Skin of body (tissue), 3 donors: ENCODE results near the gene NOP16. TPM values are rescaled to one million over a fixed set of nuclear protein-coding genes. Genes with fewer than 3 reads are reported as not detected.
A peak's percentile ranks its signal among the peaks of the same experiment; 100 is the strongest.

Experiments
- DNase-seq: peaks from one replicate; lab custom pipeline; 2025; lab: John Stamatoyannopoulos, UW
- small RNA-seq: library from RNA; depleted of rRNA; stranded (forward); fragments of <200 nt; gene quantifications from one replicate; pipeline ENCODE3, GENCODE V24; 2014; ENCODE audit warnings: low replicate concordance
- total RNA-seq: library from RNA; depleted of rRNA; stranded (reverse); fragments of >200 nt; gene quantifications from one replicate; pipeline ENCODE4 v1.2.3, GENCODE V29; 2014

Gene NOP16
- total RNA-seq, 1 donor from 2014 or later = 11.6 TPM

DNA sequence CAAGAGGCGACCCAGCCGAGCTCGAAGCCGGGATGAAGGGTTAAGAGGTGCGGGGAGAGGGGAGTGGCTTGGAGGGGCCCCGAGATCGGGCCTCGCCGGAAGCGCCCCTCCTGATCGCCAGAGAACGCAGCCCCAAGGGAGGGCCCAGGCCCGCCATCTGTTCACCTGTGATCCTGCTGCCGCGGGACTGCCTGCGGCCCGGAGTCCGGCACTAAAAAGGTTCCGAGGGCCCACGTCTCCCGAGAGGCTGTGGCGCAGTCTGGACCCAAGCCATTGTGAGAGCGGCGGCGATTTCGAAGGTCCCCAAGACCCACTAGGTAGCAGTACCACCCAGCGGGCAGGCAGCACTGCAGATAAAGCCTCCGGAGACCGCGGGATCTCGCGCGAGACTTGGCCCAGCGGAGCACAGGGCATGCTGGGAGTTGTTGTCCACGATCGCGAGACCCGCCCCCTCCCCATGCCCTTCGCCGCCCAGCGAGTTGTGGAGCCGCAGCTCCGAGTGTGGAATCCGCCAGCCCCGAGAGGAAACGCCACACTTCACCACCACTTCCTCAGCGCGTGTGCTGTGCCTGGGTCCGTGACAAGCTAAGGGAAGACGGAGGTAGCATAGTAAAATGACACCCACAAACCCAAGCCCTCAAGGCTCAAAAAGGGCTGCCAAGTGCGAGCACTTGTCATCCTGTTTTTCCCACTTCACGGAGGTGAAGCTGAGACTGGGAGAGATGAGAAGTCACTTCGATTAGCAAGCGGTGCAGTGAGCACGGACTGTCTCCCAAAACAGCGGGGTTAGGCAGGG lies 26.8 kb downstream of the NOP16 start, which contains the start of gene KIAA1191:
TSS of gene KIAA1191 (minus strand) at position 328 of the 796 bp plus-strand sequence. CDS start 2,256 bp downstream, outside the sequence.
- DNase-seq = peak; percentile 88

DNA sequence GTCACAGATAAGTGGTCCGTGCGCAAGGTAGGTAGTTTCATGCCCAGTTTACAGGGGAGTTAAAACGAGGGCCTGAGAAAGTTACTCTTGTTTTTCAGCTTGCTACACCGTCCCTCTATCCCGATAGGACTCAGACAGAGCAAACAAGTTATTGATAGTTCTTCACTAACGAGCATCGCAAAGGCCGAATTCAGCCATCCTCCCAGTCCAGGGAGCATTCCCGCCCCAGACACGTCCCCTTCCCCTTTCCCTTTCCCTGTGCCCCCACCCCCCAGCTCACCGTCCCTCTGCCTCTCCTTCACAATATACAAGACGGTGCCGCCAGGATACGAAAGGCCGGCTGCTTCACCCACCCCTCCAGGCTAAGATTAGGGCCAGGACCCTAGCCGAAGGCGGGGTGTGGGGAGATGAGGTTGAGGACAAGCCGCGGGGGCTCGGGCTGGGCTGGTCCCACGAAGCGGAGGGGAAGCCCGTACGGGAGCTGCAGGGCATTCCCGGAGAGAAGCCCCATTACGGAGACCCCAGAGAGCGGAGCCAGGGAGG lies 27.4 kb downstream of the NOP16 start:
- DNase-seq = no peak

DNA sequence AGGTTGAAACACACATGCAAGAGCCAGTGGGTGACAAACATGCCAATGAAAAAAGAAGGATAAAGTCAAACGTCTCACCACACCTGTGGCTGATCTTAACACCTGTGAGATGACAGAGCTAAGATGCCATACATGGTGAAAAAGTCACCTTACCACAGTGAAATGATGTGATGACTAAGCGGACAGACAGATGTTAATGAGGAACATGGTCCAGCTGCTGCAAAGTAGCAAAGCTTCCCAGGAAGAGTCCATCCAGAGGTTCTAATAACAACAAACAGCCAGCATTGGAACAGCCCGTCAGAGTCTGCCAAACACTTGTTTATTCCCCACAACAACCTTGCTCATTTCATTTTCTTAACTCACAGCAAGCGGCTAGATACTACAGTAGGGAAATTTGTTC lies 28.7 kb downstream of the NOP16 start:
- DNase-seq = no peak

DNA sequence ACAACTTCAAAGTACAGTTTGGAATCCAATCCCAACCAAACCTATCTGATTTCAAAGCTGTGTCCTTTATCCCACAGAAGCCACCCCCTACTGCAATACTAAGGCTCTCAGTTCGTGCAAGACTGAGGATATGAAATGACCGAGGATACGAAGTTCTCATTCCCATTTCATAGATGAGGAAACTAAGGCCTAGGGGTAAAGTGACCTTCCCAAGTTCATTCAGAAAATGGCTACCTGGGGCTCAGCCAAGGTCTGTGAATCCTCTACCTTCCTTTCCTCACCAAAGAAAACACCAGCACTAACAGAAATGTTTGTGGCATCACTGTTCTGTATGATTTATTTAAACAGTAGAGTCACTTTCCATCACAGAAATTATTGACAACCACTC lies 32.2 kb downstream of the NOP16 start:
- DNase-seq = no peak

DNA sequence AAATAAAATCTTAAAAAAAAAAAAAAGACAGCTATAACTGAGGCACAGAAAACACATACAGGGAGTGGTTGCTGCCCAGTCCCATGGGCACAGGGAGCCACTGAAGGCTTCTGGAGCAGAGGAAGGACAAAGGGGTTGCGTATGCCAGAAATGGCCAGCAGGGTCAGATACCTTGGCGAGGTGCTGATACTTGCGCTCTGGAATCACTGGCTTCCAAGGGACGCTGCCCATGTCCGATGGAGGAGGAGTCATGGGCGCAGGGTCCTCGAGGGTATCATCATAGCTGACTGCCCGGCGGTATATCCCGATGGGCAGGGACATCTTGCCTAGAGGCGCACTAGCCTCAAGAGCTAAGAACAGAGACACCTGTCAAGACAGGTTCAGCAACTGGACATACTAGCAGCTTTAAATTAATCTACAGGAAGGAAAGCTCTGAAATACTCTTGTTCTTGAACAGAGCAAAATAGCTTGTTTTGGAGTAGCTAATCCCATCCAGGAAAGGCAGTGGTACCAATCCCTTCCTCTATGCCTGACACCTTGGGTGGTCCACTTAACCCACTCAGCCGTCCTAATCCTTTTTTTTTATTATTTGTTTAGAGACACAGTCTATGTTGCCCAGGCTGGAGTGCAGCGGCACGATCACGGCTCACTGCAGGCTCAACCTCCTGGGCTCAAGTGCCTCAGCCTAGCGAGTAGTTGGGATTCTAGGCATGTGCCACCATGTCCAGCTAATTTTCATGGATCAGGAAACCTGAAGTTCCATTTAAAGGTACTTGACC lies 32.8 kb downstream of the NOP16 start:
- no peak for DNase-seq

DNA sequence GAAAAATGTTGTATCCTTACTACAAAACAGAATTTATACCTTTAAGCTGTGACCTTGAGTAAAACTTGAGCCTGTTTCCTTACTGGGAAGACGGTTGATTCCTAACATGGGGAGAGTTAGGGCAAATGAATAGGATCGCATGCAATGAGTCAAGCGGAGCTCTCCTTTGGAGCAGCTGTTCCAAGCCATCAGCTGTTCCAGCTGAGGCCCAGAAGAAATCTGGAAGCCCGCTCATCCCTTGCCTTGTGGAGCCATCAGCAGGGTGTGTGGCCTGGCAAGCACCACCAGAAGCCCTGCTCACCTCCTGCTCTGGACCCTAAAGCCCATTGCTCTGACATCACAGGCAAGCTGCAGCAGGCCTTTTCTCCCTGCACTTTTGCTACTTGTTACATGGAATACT lies 34.9 kb downstream of the NOP16 start:
- no peak for DNase-seq

DNA sequence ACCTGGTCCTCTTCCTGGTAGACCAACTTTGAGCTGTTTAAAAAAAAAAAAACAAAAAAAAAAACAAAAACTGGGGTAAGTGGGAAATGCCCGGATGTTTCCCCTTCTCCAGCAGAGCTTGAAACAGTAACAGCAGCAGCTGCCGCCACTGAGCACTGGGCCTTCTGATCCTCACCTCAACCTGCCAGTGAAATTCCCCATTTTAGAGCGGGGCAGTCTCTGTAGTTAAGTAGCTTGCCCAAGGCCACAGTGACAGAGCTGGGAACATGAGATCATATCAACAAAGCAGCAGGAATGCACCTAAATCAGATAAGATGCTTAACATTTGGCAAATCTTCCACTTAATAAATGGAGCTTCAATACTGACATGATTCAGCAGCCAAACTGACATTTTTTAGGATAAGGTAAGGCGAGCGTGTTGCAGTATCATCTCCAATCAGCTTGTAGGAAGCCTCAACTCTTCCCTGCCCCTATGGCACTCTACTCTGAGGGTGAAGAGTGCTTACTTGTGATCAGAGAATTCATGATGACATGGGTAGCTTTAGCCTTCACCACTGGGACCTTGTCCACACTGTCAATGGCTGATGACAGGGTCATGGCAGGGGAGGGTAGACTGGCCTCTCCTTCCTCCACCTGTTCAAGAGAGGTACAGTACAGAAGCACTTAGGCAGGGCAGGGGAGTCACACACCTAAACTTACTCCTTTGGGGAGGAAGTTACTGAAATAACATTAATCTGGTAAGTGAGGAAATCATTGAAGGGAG lies 36.1 kb downstream of the NOP16 start:
- no peak for DNase-seq

DNA sequence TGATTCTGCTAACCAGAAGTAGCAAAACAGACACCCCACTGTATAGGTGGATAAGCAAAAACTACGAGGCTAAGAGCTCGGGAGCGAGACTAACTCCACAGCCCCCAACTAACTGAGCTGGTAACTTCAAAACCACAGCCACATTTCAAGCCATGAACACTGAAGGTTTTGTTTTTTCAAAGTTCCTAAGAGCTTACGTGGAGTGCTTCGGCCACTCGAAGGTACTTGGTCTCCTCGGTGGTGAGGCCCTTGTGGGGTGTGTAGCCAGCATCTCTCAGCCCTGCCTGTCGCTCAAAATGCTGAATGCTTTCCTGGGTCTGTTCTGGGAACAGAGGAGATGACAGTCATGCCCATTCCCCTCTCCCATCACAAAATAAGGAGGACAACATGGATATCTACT lies 38.0 kb downstream of the NOP16 start:
- DNase-seq = no peak

DNA sequence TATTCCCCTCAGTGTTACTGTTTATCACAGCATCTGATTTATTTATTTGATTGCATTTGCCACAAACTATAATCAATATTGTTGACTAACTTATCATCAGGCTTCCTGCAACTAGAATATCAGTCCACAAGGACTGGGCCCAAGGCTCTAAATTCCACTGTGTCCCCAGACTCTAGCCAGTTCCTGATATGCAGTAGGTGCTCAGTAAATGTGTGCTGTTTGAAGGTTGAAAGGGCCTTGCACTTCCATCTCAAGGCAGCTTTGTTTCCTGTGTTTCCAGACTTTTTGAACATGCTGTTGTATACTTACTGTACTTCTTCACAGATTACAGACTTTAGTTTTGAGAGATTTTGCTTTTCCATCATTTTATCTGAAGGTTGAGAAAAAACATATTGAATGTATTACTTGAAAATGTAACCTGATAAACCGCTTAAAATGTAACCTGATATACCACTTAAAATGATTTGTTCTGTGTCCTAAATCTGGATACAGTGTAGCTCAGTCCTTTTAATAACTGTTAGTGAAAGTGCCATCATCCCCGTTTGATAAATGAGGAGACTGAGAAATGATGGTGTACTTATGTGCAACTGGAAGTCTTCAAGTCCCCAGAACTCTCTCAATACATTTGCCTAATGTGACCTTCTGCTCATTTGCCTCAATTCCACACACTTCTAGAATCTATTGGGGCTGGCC lies 45.5 kb downstream of the NOP16 start:
- DNase-seq = no peak

DNA sequence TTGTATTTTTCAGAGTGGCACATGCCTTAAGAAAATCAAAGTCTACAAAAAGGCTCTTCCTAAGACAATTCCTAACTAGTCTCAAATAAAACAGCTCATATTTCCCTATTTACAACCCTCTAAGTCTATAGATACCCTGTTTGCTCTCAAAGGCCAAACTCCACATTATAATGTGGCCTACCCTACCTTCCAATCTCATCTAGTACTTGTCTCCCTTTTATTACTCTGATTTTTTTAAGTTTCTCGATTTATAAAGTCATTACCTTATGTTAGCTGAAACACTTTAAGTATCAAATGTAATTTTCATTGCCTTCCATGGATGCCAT lies 46.3 kb downstream of the NOP16 start:
- DNase-seq = no peak

DNA sequence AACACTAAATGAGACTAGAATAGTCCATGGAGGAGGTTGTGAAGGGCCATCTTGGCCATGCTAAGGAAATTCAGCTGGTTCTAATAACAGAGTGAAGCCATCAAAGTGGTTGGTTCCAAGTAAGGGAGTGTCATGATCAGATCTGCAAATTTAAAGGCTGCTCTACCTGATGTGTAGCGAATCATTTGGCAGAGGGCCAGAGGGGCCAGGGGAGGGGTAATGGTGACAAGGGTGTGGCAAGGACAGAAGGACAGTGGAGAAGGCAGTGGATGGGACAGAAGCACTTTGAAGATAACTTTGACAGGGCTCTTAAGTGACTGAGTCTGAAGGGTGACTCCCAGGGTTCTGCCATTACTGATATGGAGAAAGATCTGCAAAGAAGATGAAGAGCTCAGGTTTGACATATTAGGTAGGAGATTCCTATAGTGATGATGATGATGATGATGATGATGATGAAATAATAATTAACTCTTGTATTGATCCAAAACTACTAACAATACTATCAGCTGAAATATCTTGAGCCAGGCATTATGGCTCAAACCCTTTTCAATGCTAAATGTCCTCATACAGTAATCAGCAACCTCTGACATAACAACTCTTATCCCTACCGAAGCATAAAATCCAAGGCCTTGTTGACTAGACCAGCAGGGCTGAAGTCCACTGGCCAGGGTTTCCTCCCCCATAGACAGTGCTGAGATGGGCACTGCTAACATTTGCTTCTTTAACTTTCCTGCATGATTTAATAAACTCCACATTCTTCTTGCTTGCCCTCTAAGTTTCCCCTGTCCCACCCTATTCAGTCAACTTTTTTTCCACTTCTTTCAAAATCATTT lies 46.9 kb downstream of the NOP16 start:
- DNase-seq = no peak

DNA sequence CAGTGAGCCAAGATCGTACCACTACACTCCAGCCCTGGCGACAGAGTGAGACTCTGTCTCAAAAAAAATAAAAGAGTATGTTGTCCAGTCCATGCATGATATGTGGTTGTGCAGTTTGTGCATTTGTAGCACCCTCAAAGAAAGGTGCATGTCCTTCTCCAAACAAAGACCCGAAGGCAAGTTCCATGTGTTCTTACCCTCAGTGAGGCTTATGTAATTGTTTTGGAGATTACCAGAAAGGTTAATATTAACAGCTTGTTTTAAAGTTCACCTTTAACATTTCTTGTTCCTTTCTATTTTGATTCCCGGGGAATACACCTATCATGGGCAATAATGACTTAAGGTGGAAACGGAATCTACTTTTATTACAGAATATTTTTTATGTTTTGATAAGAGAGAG lies 49.1 kb downstream of the NOP16 start:
- no peak for DNase-seq

DNA sequence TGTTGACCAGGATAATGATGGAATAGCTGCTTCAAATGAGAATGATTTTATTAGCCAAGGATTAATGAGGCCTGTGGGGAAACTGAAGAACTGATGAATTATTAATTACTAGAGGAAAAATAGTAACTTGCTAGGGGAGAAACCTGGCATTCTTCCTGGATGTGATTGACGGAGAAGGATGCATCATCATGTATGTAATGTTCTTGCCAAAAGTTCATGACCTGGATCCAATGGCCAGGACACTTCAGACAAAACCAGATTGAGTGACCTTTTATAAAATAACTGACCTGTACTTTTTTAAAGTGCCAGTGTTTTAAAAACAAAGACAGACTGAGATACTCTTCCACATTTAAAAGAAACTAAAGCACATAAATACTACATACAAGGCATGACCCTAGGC lies 50.5 kb downstream of the NOP16 start:
- no peak for DNase-seq

DNA sequence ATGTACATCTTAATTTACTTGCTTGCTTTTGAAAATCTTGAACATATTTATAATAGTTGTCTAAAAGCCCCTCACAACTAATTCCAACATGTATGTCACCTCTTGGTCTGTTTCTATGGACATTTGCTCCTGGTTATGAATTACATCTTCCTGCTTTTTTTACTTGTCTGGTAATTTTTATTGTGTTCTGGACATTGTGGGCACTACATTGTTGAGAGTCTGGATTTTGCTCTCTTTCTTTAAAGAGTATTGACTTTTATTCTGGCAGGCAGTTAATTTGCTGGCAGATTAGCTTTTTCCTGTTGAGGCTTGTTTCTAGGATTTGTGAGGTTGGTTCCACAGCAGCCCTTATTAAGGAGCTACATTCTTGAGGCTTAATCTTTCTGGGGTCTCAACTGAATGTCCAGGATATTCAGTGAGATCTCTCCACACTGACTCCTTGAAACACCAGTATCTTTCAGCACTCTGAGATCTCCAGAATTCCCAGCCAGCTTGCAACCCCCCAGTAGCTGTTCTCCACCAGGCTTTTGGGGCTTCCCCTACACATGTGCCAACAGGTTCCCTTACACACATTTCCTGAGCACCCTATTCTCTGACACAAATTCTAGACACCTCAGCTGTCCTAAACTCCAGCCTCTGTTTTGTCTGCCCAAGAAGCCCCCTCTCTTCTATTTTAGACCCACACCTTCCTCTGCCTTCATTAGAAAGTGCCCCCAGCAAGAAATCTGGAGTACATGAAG lies 54.2 kb downstream of the NOP16 start:
- no peak for DNase-seq

Small RNA genes lying within 50 kb of the gene (small RNA-seq; reads per million reads assigned to genes)
- gene MIR1271 = 0.90 reads per million, percentile 76 among the genes with 10 or more reads in this experiment

Other genes with a start within 250 kb of the NOP16 start
- 11.6 TPM for gene SIMC1, start 150.2 kb downstream of the NOP16 start, total RNA-seq
- 41.9 TPM for gene KIAA1191, start 26.8 kb downstream of the NOP16 start, total RNA-seq
- gene ARL10, start 23.1 kb downstream of the NOP16 start, total RNA-seq = 12.3 TPM
- gene HIGD2A, start 153 bp upstream of the NOP16 start, total RNA-seq = 69.9 TPM
- gene CLTB, start 27.9 kb upstream of the NOP16 start, total RNA-seq = 63.0 TPM
- gene FAF2, start 59.8 kb upstream of the NOP16 start, total RNA-seq = 32.4 TPM
- gene RNF44, start 148.8 kb upstream of the NOP16 start, total RNA-seq = 9.5 TPM
- not detected for gene CDHR2, start 160.7 kb upstream of the NOP16 start, total RNA-seq
- 4.8 TPM for gene GPRIN1, start 221.6 kb upstream of the NOP16 start, total RNA-seq
- 0.39 TPM for gene SNCB, start 241.9 kb upstream of the NOP16 start, total RNA-seq
- not detected for gene EIF4E1B, start 242.1 kb upstream of the NOP16 start, total RNA-seq